Cardiac muscle cell (in vitro differentiated cells and primary cell): ENCODE measurements around the gene MAT1A. TPM values are rescaled to one million over a fixed set of nuclear protein-coding genes. Genes with fewer than 3 reads are reported as not detected.
"Not testable (repeated sequence)": the region's sequence is repeated elsewhere in the genome, so short reads cannot be mapped to it uniquely, and the experiment has no call there.

ENCODE experiments used
- DNase-seq, 2 donors: peaks; one replicate each; pipeline versions ENCODE4 v3.0.0 to v3.0.0-alpha.2; 2010 to 2017; ENCODE audit warnings: low read depth in 1 of 2, low spot score in 1 of 2
- H3K27ac ChIP-seq: fragments of 200-600 bp; sonication (generic); 2 replicates; pipeline ENCODE4 v1.5.1; 2016
- H3K27me3 ChIP-seq: fragments of 200-600 bp; sonication (generic); 2 replicates; pipeline ENCODE4 v1.6.0; 2016; ENCODE audit warnings: control low read depth
- H3K36me3 ChIP-seq: fragments of 200-600 bp; sonication (generic); 2 replicates; pipeline ENCODE4 v1.5.1; 2016; ENCODE audit warnings: control low read depth
- H3K4me1 ChIP-seq: fragments of 200-600 bp; sonication (generic); 2 replicates; pipeline ENCODE4 v1.8.1; 2017; ENCODE audit warnings: low read depth, mild to moderate bottlenecking, mixed run types
- H3K4me3 ChIP-seq: fragments of 200-600 bp; sonication (generic); 2 replicates; pipeline ENCODE4 v1.5.1; 2016; ENCODE audit warnings: mild to moderate bottlenecking
- H3K9me3 ChIP-seq: fragments of 200-600 bp; sonication (generic); 2 replicates; pipeline ENCODE4 v1.5.1; 2017; ENCODE audit warnings: low read depth, mild to moderate bottlenecking, control low read depth
- CTCF ChIP-seq: IDR thresholded peaks from 2 replicates; pipeline ENCODE4 v1.5.1; 2012; ENCODE audit warnings: low read depth, mild to moderate bottlenecking, low read length
- polyA plus RNA-seq: library from polyadenylated mRNA; unstranded; fragments of >200 nt; fragmentation: Nextera tagmentation; extraction: Ambion mirVana; gene quantifications from 2 replicates; pipeline ENCODE4 v1.2.1, GENCODE V29; 2016
- total RNA-seq: library from RNA; depleted of rRNA; stranded (reverse); fragments of >200 nt; gene quantifications from 2 replicates; pipeline ENCODE4 v1.2.3, GENCODE V29; 2016

Gene MAT1A
- total and polyA plus RNA-seq, 2 experiments from 2014 or later: 3.4 to 5.6 TPM

DNA sequence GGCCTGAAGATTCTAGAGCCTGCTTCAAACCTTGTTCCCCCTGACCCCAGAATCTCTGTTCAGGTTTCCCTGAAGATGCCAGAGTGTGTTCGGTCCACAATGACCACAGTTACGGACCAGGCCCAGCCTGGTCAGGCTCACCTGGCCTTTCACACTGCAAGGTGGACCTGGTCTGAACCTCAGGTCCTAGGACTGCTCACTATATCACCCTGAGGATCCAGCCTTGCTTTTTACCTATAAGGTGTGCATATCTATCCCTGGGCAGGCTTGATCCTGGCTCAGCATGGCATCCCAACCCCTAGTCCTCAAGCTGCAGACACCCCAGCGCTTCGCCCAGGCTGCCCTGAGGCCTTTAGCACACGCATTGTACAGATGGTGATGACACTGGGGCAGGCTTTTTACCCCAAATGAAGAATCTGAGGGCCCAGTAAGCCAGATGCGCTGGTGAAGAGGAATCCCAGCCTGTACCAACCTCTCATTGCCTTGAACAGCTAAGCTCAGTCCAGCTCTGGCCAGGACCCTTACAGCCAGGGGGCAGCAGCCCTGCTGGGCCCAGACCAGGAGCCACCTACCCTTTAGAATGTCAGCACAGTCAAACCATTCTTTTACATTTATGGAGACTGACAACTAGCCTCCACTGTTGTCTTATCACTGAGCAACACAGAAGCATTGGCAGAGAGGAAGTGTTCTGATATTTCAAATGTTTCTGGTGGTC, 28.0 kb downstream of the MAT1A start:
- no peaks in the 10 kb centered on the region for H3K27me3 ChIP-seq
- H3K36me3 ChIP-seq: no peaks in the 10 kb centered on the region
- H3K4me3 ChIP-seq: no peak overlapping the region
- H3K4me1 ChIP-seq: peaks cover 15% of the 10 kb centered on the region
- DNase-seq: no peak
- H3K9me3 ChIP-seq: no peaks in the 10 kb centered on the region
- no peak for TF ChIP-seq CTCF
- no peak overlapping the region for H3K27ac ChIP-seq

DNA sequence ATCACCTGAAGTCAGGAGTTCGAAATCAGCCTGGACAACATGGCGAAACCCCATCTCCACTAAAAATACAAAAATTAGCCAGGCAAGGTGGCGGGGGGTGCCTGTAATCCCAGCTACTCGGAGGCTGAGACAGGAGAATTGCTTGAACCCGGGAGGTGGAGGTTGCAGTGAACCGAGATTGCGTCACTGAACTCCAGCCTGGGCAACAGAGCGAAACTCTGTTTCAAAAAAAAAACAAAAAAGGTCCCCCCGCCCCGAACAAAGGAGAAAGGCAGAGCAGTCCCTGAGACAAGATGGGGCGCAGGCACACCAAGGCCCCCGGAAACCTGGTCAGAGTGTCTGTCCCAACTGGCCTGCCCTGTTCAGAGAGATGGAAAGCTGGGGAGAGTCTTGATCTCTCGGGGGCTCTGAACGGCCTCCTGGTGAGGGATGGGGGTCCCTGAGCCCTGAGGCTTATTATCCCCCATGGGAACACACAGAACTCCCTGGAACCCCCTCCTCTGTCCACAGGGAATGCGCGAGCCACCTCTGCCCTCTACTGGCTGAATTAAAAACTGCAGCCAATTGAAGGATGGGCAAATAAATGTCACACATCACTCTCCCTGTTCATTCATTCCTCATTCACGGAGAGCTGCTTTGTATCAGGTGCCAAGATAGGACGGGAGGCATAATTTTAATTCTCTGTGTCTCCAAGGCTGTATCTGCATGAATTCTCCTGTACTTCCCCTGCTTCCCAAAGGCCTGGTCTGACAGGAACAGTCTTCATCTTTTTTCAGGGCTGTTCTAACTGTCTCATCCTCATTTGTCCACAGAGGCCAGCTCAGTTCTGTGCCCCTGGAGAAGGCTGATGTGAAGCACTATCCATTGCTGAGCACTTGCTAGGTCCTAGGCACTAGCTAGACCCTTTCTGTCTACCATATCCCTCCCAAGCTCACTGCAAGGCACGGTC, 28.9 kb downstream of the MAT1A start:
- no peaks in the 10 kb centered on the region for H3K27me3 ChIP-seq
- no peaks in the 10 kb centered on the region for H3K9me3 ChIP-seq
- DNase-seq: peak; percentile 21 to 49
- H3K4me1 ChIP-seq: peaks cover 6% of the 10 kb centered on the region
- no peak overlapping the region for H3K27ac ChIP-seq
- TF ChIP-seq CTCF: peak; percentile 85
- H3K4me3 ChIP-seq: no peak overlapping the region
- no peaks in the 10 kb centered on the region for H3K36me3 ChIP-seq

DNA sequence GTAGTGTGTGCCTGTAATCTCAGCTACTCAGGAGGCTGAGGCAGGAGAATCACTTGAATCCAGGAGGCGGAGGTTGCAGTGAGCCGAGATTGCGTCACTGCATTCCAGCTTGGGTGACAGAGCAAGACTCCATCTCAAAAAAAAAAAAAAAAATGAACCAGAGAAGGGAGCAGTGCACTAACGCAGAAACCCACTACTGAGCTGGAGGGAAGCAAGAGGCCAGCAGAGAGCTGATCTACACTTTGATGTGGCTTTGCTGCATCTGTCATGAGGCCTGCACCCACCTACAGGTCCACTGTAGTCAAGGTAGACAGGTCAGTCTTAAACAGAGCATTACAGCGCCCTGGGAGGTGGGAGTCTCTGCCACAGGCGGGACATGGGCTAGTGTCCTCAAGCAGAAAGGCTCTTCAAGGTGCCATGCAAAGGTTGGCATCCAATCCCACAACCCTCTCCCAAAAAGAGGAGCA, 30.0 kb downstream of the MAT1A start:
- peak in 1 of 2 donors; percentile 28 for DNase-seq
- H3K27ac ChIP-seq: no peak overlapping the region
- H3K36me3 ChIP-seq: no peaks in the 10 kb centered on the region
- H3K4me3 ChIP-seq: no peak overlapping the region
- H3K4me1 ChIP-seq: no peaks in the 10 kb centered on the region
- H3K9me3 ChIP-seq: no peaks in the 10 kb centered on the region
- H3K27me3 ChIP-seq: no peaks in the 10 kb centered on the region
- TF ChIP-seq CTCF: no peak

DNA sequence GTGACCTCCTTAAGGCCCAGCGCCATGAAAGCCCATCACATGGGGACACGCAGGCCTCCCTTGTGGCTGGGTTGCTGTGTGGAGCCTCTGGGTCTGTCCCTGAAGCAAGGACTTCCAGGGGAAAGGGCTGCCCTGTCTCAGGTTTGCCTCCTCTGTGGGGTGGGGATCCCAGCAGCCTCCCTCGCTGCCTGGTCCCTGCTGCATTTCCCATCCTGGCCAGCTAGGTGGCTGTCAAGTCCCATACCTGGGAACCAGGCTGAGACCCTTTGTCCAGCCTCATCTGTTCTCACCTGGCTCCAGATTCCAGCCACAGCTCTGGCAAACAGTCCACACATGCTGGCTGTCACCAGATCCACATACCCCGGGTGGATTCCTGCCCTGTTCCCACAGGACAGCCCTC, 32.7 kb downstream of the MAT1A start:
- not testable (repeated sequence) for H3K4me3 ChIP-seq, H3K36me3 ChIP-seq, H3K27ac ChIP-seq, H3K9me3 ChIP-seq, H3K27me3 ChIP-seq, H3K4me1 ChIP-seq
- DNase-seq: peak in 1 of 2 donors; percentile 60
- peak; percentile 5 for TF ChIP-seq CTCF

GRCh38 chr10:80254726-80255125, 34.7 kb downstream of the MAT1A start:
- not testable (repeated sequence) for H3K4me3 ChIP-seq, H3K27me3 ChIP-seq, H3K9me3 ChIP-seq, H3K27ac ChIP-seq, H3K4me1 ChIP-seq, H3K36me3 ChIP-seq, DNase-seq

DNA sequence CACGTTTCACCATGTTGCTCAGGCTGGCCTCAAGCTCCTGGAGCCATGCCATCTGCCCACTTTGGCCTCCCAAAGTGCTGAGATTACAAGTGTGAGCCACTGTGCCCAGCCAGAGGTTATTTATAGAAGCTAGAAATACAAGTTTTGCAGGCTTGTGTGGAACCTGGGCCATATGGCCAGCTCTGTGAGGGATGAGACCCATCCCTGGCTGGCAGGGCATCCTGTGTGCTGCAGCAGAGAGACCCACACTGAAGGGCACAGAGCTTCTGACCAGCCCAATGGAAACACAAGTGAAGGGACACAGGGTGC, 35.5 kb downstream of the MAT1A start:
- not testable (repeated sequence) for DNase-seq, H3K4me1 ChIP-seq, H3K27me3 ChIP-seq

More for the DNA sequence above, 35.5 kb downstream of the MAT1A start:
- not testable (repeated sequence) for H3K27ac ChIP-seq, H3K4me3 ChIP-seq, H3K9me3 ChIP-seq, H3K36me3 ChIP-seq
